CD8-positive, alpha-beta memory T cell (primary cell): ENCODE data around the gene GALNT3. TPM values are rescaled to one million over a fixed set of nuclear protein-coding genes. Genes with fewer than 3 reads are reported as not detected.

Source experiments
- CTCF ChIA-PET: fragments of 350-600 bp; sonication (Branson Sonifier 250); formaldehyde crosslinking; loops from one replicate; lab custom pipeline; 2021; ENCODE audit warnings: antibody characterized with exemption; lab: Charles Lee
- POLR2A ChIA-PET: fragments of 350-600 bp; sonication (Branson Sonifier 250); formaldehyde crosslinking; loops from one replicate; lab custom pipeline; 2021; ENCODE audit warnings: antibody characterized with exemption; lab: Charles Lee
- DNase-seq, 5 donors: peaks; one replicate each; pipeline versions ENCODE4 v3.0.0 to v3.0.0-alpha.2; 2020 to 2022; ENCODE audit warnings: mixed read lengths in 1 of 5
- H3K27ac ChIP-seq: one replicate; pipeline ENCODE4 v1.7.0; 2013; ENCODE audit warnings: low read depth, mild to moderate bottlenecking, low read length, moderate library complexity
- H3K27me3 ChIP-seq: 2 replicates; pipeline ENCODE4 v1.7.0; 2013; ENCODE audit warnings: low read length, mild to moderate bottlenecking; ENCODE audit not compliant: insufficient read depth, poor library complexity, severe bottlenecking
- H3K36me3 ChIP-seq: 2 replicates; pipeline ENCODE4 v1.7.0; 2013; ENCODE audit warnings: mild to moderate bottlenecking, low read length, moderate library complexity; ENCODE audit not compliant: insufficient read depth
- H3K4me1 ChIP-seq: 2 replicates; pipeline ENCODE4 v1.7.0; 2013; ENCODE audit warnings: mild to moderate bottlenecking, low read length, moderate library complexity; ENCODE audit not compliant: insufficient read depth
- H3K4me3 ChIP-seq: 2 replicates; pipeline ENCODE4 v1.7.0; 2013; ENCODE audit warnings: mild to moderate bottlenecking, low read length
- H3K9me3 ChIP-seq: 2 replicates; pipeline ENCODE4 v1.7.0; 2013; ENCODE audit warnings: mild to moderate bottlenecking, low read length
- H3K27ac Mint-ChIP-seq, 8 donors: one replicate each; pipeline ENCODE4 v1.8.0; 2020 to 2021; ENCODE audit warnings: mixed read lengths in 8 of 8, mild to moderate bottlenecking in 6 of 8, inconsistent platforms in 3 of 8, moderate library complexity in 3 of 8
- H3K27me3 Mint-ChIP-seq, 2 donors: one replicate each; pipeline ENCODE4 v1.8.0; 2020 to 2021; ENCODE audit warnings: mixed read lengths in 2 of 2, mild to moderate bottlenecking in 1 of 2, moderate library complexity in 1 of 2
- H3K36me3 Mint-ChIP-seq, 3 donors: one replicate each; pipeline ENCODE4 v1.8.0; 2020 to 2021; ENCODE audit warnings: mixed read lengths in 3 of 3, inconsistent platforms in 1 of 3, mild to moderate bottlenecking in 1 of 3
- H3K4me1 Mint-ChIP-seq, 3 donors: one replicate each; pipeline ENCODE4 v1.8.0; 2020 to 2021; ENCODE audit warnings: mixed read lengths in 3 of 3, inconsistent platforms in 1 of 3, mild to moderate bottlenecking in 1 of 3
- H3K4me3 Mint-ChIP-seq, 7 donors: one replicate each; pipeline ENCODE4 v1.8.0; 2020 to 2021; ENCODE audit warnings: mixed read lengths in 7 of 7, mild to moderate bottlenecking in 6 of 7, moderate library complexity in 4 of 7, inconsistent platforms in 2 of 7
- H3K9me3 Mint-ChIP-seq, 5 donors: one replicate each; pipeline ENCODE4 v1.8.0; 2020 to 2022; ENCODE audit warnings: mixed read lengths in 5 of 5, mild to moderate bottlenecking in 3 of 5, moderate library complexity in 2 of 5, inconsistent platforms in 1 of 5
- polyA plus RNA-seq: library from polyadenylated mRNA; unstranded; fragments of 300-500 nt; fragmentation: Illumina TruSeq; gene quantifications from one replicate; pipeline ENCODE4 v1.2.3, GENCODE V29; 2021
- total RNA-seq, 2 experiments: library from RNA; stranded (reverse); gene quantifications; one replicate each; pipeline ENCODE4 v1.2.3, GENCODE V29; 2021

GALNT3 gene
- total and polyA plus RNA-seq, 3 experiments from 2014 or later: 2.2 to 3.2 (median 3.0) TPM

GRCh38 chr2:165718610-165719210 lies 75.3 kb downstream of the GALNT3 start:
- Mint-ChIP-seq H3K4me1 (no peaks in the 10 kb centered on the region), H3K4me3 (no peak overlapping the region), H3K36me3 (no peaks in the 10 kb centered on the region), H3K27ac (no peak overlapping the region), H3K27me3 (peaks cover 9 to 19% of the 10 kb centered on the region in 2 donors), H3K9me3 (peaks cover 0 to 2% (median 0%) of the 10 kb centered on the region in 5 donors)
- Histone ChIP-seq H3K4me1 (no peaks in the 10 kb centered on the region), H3K27me3 (no peaks in the 10 kb centered on the region), H3K36me3 (no peaks in the 10 kb centered on the region), H3K9me3 (no peaks in the 10 kb centered on the region), H3K4me3 (no peak overlapping the region), H3K27ac (no peak overlapping the region)
- ChIA-PET POLR2A (no interaction called here), CTCF (no interaction called here)
- no peak for DNase-seq

DNA sequence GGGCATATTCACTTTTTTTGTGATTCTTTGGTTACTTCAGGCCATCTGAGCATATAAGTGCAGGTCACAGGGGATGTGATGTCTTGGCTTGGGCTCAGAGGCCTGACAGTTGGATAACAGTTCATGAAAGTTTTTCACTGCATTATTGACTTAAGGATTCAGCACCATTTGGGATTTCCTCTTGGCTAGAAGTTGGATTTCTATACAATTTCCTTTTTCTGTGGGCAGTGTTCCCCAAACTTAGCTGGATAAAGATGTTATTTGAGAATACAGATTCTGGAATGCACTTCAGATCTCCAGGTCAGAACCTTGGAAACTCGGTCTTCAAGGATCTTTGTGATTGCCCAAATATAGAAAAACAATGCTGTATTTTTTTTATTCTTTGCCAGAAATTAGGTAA lies 78.0 kb downstream of the GALNT3 start:
- H3K4me1 Mint-ChIP-seq: no peaks in the 10 kb centered on the region

GRCh38 chr2:165706960-165707487 lies 87.0 kb downstream of the GALNT3 start:
- CTCF ChIA-PET: no interaction called here
- Mint-ChIP-seq H3K4me1 (no peaks in the 10 kb centered on the region), H3K9me3 (peaks cover 0 to 4% (median 0%) of the 10 kb centered on the region in 5 donors), H3K4me3 (no peak overlapping the region), H3K27ac (no peak overlapping the region), H3K27me3 (peaks cover 3 to 7% of the 10 kb centered on the region in 2 donors), H3K36me3 (no peaks in the 10 kb centered on the region)
- POLR2A ChIA-PET: no interaction called here
- Histone ChIP-seq H3K4me1 (no peaks in the 10 kb centered on the region), H3K27me3 (no peaks in the 10 kb centered on the region), H3K27ac (no peak overlapping the region), H3K9me3 (no peaks in the 10 kb centered on the region), H3K36me3 (no peaks in the 10 kb centered on the region), H3K4me3 (no peak overlapping the region)
- no peak for DNase-seq

More for the DNA sequence above, 78.0 kb downstream of the GALNT3 start:
- Histone ChIP-seq H3K9me3 (no peaks in the 10 kb centered on the region), H3K36me3 (no peaks in the 10 kb centered on the region), H3K4me3 (no peak overlapping the region), H3K27me3 (no peaks in the 10 kb centered on the region), H3K27ac (no peak overlapping the region), H3K4me1 (no peaks in the 10 kb centered on the region)
- Mint-ChIP-seq H3K27me3 (peaks cover 7 to 8% of the 10 kb centered on the region in 2 donors), H3K27ac (no peak overlapping the region), H3K9me3 (peaks cover 0 to 2% (median 0%) of the 10 kb centered on the region in 5 donors), H3K36me3 (no peaks in the 10 kb centered on the region), H3K4me3 (no peak overlapping the region)
- no peak for DNase-seq
- ChIA-PET CTCF (no interaction called here), POLR2A (no interaction called here)

GRCh38 chr2:165701147-165701546 lies 92.9 kb downstream of the GALNT3 start:
- no peaks in the 10 kb centered on the region for H3K36me3 ChIP-seq
- H3K27me3 ChIP-seq: no peaks in the 10 kb centered on the region
- ChIA-PET CTCF (no interaction called here), POLR2A (no interaction called here)
- H3K36me3 Mint-ChIP-seq: no peaks in the 10 kb centered on the region
- no peak overlapping the region for H3K4me3 ChIP-seq
- H3K27ac Mint-ChIP-seq: no peak overlapping the region
- no peaks in the 10 kb centered on the region for H3K4me1 Mint-ChIP-seq
- no peak overlapping the region for H3K27ac ChIP-seq
- H3K9me3 ChIP-seq: no peaks in the 10 kb centered on the region
- no peaks in the 10 kb centered on the region for H3K4me1 ChIP-seq
- no peak overlapping the region for H3K4me3 Mint-ChIP-seq
- H3K27me3 Mint-ChIP-seq: peaks cover 9 to 18% of the 10 kb centered on the region in 2 donors
- no peaks in the 10 kb centered on the region for H3K9me3 Mint-ChIP-seq
- DNase-seq: no peak

DNA sequence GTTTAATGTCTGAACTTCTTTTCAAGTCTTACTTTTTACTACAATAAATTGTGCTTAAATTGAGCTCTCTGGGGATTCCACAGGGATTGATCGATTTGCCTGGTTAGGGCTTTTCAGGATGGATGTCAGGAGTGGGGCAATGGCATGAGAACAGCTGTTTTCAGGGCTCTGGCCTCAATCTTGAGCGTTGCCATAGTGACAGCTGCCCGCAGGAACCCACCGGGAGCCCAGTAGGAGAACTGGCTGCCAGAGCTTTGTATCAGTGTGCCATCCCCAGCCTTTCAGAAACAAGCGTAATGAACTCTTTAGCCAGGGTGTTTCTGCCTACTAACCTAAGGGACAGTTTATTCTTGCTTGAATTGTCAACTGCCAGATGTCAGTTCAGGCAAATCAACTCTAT lies 93.5 kb downstream of the GALNT3 start:
- no peaks in the 10 kb centered on the region for H3K9me3 Mint-ChIP-seq
- CTCF ChIA-PET: no interaction called here
- no peak overlapping the region for H3K27ac Mint-ChIP-seq

GRCh38 chr2:165699946-165700345 lies 94.1 kb downstream of the GALNT3 start:
- Mint-ChIP-seq H3K36me3 (no peaks in the 10 kb centered on the region), H3K9me3 (no peaks in the 10 kb centered on the region), H3K4me1 (no peaks in the 10 kb centered on the region), H3K4me3 (no peak overlapping the region), H3K27me3 (peaks cover 8 to 21% of the 10 kb centered on the region in 2 donors), H3K27ac (no peak overlapping the region)
- H3K4me1 ChIP-seq: no peaks in the 10 kb centered on the region
- CTCF ChIA-PET: no interaction called here
- DNase-seq: no peak
- no peaks in the 10 kb centered on the region for H3K36me3 ChIP-seq
- no peak overlapping the region for H3K27ac ChIP-seq
- no peaks in the 10 kb centered on the region for H3K9me3 ChIP-seq
- no peaks in the 10 kb centered on the region for H3K27me3 ChIP-seq
- POLR2A ChIA-PET: no interaction called here
- no peak overlapping the region for H3K4me3 ChIP-seq

More for the DNA sequence above, 93.5 kb downstream of the GALNT3 start:
- H3K27me3 ChIP-seq: no peaks in the 10 kb centered on the region
- Mint-ChIP-seq H3K4me3 (no peak overlapping the region), H3K27me3 (peaks cover 8 to 21% of the 10 kb centered on the region in 2 donors), H3K4me1 (no peaks in the 10 kb centered on the region), H3K36me3 (no peaks in the 10 kb centered on the region)
- POLR2A ChIA-PET: no interaction called here
- H3K4me3 ChIP-seq: no peak overlapping the region
- H3K36me3 ChIP-seq: no peaks in the 10 kb centered on the region
- H3K27ac ChIP-seq: no peak overlapping the region
- DNase-seq: no peak
- no peaks in the 10 kb centered on the region for H3K9me3 ChIP-seq
- H3K4me1 ChIP-seq: no peaks in the 10 kb centered on the region

- Mint-ChIP-seq H3K36me3 (no peaks in the 10 kb centered on the region), H3K4me1 (no peaks in the 10 kb centered on the region), H3K9me3 (no peaks in the 10 kb centered on the region), H3K4me3 (no peak overlapping the region), H3K27ac (no peak overlapping the region), H3K27me3 (peaks cover 8 to 18% of the 10 kb centered on the region in 2 donors)
- ChIA-PET POLR2A (no interaction called here), CTCF (no interaction called here)
- H3K4me1 ChIP-seq: no peaks in the 10 kb centered on the region
- no peaks in the 10 kb centered on the region for H3K27me3 ChIP-seq
- no peaks in the 10 kb centered on the region for H3K9me3 ChIP-seq
- DNase-seq: no peak
- no peak overlapping the region for H3K27ac ChIP-seq
- H3K4me3 ChIP-seq: no peak overlapping the region
- H3K36me3 ChIP-seq: no peaks in the 10 kb centered on the region
These were observed 95.6 kb downstream of the GALNT3 start for GRCh38 chr2:165698444-165698884.

- ChIA-PET POLR2A (no interaction called here), CTCF (no interaction called here)
- DNase-seq: no peak
- H3K27me3 Mint-ChIP-seq: peaks cover 8 to 18% of the 10 kb centered on the region in 2 donors
- no peaks in the 10 kb centered on the region for H3K36me3 Mint-ChIP-seq
- no peak overlapping the region for H3K4me3 Mint-ChIP-seq
- no peak overlapping the region for H3K27ac Mint-ChIP-seq
- Histone ChIP-seq H3K27me3 (no peaks in the 10 kb centered on the region), H3K36me3 (no peaks in the 10 kb centered on the region), H3K4me1 (no peaks in the 10 kb centered on the region), H3K4me3 (no peak overlapping the region), H3K27ac (no peak overlapping the region), H3K9me3 (no peaks in the 10 kb centered on the region)
- no peaks in the 10 kb centered on the region for H3K4me1 Mint-ChIP-seq
- no peaks in the 10 kb centered on the region for H3K9me3 Mint-ChIP-seq
These were observed 96.2 kb downstream of the GALNT3 start for GRCh38 chr2:165697748-165698443.
